Stimulated activated CD8-positive, alpha-beta memory T cell treated with anti-CD3 and anti-CD28 coated beads, Interleukin-4, amount 100 ng/mL, for 48 hours (primary cell): ENCODE measurements around the gene ATOH8.

Experiments used
- DNase-seq: peaks from one replicate; pipeline ENCODE4 v3.0.0-alpha.2; 2020

Gene ATOH8

DNA sequence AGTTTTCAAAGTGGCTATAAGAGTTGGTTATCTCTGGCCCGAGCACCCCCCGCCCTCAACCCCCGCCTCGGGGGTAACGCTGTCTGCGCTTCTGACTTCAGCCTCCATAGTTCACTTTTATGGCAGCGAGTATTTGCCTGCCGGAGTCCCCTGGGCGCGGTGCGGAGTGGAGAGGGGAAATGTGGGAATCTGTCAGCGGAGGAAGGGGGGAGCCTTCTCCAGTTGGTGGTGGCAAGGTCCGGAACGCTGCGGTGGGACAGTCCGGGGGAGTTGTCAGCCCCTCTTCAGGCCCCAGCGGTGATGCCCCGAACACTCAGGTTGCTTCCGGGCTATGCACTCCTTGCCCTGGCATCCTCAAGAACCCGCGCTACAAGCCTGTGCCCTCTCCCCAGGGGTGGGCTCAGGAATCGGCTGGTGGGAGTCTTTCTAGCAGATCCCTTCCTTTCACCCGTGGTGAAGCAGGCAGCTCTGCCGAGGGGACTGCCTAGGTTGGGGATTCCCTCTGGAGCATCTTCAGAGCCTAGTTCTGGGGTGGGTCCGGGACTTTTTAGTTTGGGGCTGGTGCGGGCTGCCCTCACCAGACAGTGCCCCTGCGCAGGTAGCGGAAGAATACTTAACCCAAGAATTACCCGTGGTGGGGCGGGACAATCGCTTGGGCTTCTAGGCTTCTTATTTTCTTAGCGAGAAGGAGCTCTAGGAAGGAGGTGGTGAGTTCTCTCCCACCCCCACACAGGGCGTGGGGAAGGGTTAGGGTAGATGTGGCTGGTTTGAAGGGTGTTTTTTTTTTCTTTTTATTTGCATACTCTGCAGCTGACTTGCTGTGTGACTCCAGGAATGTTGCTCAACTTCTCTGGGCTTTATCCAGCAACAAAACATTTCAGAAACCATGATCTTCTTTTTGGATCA, 1.6 kb downstream of the ATOH8 start:
- DNase-seq: no peak

DNA sequence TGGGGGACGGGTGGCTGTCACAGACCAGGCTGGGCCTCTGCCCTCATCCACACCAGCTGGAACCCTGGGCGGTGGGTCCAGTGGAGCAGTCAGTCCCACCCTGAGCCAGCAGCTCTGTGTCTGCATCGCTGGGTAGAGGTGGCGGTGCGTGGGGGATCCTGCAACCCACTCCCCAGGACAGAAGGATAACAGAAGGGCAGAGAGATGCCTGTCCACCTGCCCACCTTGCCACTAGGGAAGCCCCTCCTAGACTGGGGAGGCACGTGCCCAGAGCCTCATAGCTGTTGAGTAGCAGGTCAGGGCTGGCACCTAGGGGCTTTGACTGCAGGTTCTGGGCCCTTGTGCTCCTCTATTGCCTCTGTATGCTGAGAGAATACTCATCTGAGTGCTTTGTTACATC, 2.4 kb downstream of the ATOH8 start:
- DNase-seq: no peak

DNA sequence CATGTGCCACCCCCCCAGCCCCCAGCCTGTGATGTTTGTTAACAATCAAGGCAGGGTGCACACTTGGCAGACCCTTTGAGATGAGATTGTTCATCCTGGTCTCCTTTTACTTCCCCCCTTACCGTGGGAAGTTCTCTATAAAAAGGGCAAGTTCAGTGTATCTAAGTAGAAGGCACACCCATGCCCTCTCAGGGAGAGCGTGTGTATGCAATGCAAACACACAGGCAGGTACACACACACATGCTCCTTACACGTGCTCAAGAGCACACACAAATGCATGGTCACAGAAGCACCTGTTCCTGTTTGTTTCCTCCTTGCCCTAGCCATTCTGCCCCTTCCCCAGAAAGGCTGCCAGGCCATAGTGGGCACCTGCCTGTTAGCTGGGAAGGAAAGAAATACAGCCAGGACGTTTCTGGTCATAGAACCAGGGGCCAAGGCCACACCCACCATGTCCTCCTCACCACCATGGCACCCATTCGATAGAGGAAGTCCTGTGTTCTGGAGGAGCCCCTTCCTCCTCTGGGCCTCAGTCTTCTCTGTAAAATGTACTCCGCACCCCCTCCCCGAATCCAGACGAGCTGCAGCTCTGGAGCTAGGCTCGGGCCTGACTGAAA, 3.1 kb downstream of the ATOH8 start:
- no peak for DNase-seq

GRCh38 chr2:85757860-85758259, 4.1 kb downstream of the ATOH8 start:
- no peak for DNase-seq

- no peak for DNase-seq
Measured at GRCh38 chr2:85758361-85759256, 4.8 kb downstream of the ATOH8 start.

- no peak for DNase-seq
Measured at GRCh38 chr2:85759257-85759613, 5.4 kb downstream of the ATOH8 start.

GRCh38 chr2:85760371-85760770, 6.6 kb downstream of the ATOH8 start:
- DNase-seq: no peak

- DNase-seq: no peak
Measured at GRCh38 chr2:85760872-85761271, 7.1 kb downstream of the ATOH8 start.

DNA sequence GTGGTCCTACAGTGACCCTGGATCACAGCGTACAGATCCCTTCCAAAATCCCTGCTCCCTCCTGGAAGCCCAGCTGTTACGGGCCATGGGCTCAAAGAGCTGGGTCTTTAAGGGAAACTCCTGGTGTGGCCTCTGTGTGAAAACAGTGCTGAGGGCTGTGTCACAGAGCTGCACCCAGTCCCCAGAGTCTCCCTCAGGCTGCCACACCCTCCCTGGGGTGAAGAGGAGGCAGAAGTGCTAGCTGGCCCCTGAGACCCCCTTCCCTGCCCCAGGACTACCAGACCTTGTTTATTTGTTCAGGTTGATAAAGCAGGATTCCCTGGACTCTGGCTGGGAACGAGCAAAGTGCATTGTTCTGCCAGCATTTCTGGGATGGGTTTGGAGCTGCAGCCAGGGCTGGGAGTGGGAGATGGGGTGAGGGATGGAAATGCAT, 7.7 kb downstream of the ATOH8 start:
- no peak for DNase-seq

DNA sequence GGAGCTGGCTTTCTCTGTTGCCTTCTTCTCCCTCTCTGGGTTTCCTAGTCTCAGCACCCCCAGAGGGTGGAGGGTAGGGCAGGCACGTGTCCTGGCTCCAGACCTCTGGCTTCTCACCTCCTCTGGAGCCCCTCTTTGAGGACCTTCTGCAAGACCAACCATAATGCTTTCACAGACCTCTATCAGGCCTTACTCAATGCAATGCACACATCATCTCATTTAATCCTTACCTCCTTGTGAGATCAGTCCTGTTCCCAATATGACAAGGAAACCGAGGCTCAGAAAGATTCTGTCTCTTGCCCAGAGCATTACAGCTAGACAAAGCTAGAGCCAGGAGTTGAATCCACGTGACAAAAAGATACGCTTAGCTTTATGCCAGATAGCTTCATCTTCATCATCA, 8.2 kb downstream of the ATOH8 start:
- no peak for DNase-seq

- DNase-seq: no peak
Measured at GRCh38 chr2:85763132-85763531, 9.3 kb downstream of the ATOH8 start.

DNA sequence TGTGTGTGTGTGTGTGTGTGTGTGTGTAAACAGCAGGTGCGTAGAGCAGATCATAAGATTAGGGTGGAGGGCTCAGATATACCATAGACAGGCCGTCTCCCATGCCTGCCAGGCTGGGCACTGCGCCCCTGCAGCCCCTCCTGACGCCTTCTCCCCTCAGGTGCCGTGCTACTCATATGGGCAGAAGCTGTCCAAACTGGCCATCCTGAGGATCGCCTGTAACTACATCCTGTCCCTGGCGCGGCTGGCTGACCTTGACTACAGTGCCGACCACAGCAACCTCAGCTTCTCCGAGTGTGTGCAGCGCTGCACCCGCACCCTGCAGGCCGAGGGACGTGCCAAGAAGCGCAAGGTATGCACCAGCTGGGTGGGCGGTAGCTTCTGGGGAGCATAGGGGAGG, 10.0 kb downstream of the ATOH8 start:
- DNase-seq: no peak

DNA sequence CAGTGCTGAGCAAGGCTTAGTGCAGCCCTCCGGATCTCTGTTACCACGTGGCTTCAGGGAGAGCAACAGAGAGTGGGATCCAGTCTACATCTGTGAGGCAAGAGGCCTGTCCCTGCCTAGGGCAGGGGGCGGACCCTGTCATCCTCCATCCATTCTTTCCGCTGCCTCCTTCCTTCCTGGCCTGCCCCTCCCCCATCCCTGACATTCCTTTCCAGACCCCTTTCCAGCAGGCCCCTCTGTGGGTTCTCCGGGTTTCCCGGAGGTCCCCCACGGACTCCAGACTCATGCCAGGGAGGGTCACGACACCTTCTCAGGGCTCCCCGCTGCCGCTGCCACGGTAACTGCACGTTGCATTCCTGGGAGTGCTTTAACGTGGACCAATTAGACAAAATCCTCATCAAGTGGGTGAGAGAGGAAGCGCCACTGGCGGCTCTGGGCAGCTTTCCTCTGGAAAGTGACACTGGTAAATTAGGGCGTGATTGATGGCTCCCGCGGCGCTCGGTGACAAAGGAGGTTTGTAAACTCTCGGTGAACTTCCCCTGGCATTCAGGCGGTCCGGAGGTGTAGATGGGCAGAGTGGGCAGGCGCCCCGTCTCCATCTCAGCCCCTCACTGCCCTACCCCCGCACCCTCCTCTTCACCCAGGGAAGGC, 11.4 kb downstream of the ATOH8 start:
- no peak for DNase-seq

DNA sequence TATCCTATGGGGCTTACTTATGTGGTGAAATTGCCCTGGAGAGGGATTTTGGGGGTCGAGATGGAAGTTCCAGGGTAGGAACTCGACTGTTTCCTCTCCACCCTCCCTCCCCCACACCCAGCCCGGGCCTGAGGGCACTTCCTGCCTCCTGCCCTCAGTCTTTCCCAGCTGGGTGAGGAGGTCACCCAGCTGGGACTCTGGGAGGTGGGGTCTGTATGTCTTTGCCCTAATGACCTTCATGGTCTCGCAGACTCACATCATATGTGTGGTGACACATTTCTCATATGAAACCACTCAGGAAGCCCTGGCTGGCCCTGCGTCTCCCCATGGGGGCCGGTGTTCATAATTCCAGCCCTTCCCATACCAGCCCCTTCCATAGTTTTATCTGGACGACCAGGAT, 12.4 kb downstream of the ATOH8 start:
- DNase-seq: no peak

GRCh38 chr2:85767803-85768665, 14.2 kb downstream of the ATOH8 start:
- DNase-seq: no peak

DNA sequence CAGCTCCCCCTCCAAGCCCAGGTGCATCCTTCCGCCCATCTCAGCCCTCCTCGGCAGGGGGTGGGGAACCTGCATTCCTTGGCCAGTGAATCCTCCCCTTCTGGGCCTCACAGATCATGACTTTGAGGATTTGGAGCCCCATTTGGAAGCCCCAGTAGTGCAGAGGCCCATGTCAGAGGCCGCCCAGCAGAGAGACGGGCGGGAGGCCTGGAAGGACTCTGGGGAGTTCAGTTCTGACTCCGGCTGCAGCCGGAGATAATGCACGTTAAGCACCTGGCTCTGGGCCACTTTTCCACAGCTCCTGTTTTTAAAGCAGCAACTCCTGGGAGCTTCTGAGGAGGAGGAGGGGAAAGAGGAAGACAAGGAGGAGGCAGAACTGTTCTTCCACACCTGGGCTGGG, 14.9 kb downstream of the ATOH8 start:
- no peak for DNase-seq

DNA sequence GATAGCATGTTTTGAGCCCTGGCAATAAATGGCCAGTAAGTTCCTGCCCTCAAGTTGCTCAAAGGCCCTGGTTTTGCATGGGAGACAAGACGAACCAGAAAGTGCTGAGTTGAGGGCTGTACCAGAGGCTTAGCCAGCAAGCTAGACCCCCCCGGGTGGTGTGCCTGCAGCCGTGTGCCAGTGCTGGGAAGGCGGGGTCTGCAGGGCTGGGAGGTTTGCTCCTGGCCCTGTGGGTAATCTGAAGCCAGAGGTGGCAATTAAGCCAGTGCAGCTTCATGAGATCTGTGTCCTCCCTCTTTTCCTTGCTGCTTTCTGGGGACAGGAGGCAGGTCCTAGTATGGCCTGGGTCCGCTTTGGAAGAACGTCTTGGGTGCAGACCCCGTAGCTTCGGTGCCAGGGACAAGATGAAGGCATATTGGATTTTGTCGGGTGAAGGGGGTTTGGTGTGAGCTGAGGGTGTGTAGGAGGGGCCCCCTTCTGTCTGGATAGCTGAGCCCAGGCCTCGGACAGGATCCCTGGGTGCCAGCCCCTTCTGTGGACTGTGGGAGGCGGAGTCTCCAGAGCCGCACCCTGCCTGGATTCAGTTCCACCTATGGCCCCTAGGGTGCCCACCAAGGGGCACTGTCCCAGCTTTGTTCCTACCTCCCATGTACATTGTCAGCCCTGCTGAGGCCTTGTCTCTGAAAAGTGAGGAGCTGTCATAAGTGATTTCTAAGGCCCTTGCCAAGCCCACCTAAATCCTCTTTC, 15.6 kb downstream of the ATOH8 start:
- DNase-seq: peak; percentile 32

- no peak for DNase-seq
Measured at GRCh38 chr2:85769983-85770362, 16.2 kb downstream of the ATOH8 start.

DNA sequence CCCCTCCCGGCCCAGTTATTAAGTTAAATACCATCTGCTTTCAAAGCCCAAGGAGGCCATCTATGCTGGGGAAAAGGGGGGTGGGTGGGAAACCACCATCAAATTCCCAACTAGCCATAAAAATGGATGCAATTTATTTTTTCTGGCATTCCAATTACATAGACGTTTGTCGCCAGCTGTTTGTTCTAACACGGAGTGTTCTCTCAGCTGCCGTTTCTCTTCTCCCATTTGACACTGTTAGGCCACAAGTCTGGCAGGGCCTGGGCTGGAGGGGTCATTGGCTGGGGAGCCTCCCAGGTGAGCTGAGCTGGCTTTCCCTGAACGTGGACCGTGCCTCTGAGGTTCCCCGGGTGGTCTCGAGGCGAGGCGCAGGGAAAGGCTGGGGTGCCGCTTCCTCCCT, 16.6 kb downstream of the ATOH8 start:
- no peak for DNase-seq

DNA sequence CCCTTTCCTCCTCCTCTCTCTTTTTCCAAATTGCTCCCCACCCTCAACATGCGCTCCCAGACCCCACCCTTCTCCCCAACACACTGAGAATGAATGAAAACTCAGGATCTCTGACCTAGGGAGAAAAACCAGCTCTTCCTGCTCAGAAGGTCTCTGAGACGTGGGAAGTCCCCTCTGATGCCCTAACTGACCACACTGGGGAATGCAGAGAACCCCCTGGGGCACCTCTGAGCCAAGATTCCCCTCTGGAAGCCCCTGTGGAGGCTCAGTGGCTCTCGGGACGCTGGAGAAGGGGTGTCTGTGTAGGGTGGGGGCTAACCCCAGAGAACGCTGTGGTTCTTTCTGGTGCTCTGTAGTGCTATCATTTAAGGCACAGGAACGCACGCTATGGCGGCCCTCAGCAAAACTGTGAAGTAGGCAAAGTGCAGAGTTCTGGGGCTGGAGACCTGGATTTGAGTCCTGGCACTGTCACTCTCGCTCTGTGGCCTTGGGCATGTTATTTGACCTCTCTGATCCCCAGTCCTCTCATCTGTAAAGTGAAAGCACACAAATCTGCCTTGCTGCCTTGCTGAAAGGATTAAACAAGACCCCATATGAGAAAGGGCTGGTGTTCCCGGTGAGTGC, 17.1 kb downstream of the ATOH8 start:
- DNase-seq: no peak

DNA sequence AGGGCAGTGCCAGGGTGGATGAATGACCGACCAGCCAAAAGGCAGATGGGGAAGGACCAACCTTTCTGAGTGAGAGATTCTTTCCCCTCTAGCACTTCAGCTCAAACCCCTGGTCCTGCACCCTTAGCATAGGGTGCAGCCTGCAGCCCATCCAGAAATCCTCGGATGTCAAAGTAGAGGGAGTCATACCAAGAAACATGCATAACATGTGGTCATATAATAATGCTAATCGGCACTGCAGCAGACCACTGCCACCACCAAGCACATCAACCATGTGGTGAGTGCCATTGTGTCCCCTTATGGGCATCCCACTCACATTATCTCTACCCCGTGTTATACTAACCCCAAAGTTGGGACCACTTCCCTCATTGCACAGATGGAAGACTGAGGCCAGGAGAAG, 17.7 kb downstream of the ATOH8 start:
- DNase-seq: no peak
